Measurements from ENCODE around the gene ACTL6B. TPM values are rescaled to one million over a fixed set of nuclear protein-coding genes. Genes with fewer than 3 reads are reported as not detected.
A peak's percentile ranks its signal among the peaks of the same experiment; 100 is the strongest.

Gene ACTL6B
- total and polyA plus RNA-seq, 9 of the 15 experiments (the other 6 are each of a cell fraction or from before 2014, with no cell fraction given), result not detected

DNA sequence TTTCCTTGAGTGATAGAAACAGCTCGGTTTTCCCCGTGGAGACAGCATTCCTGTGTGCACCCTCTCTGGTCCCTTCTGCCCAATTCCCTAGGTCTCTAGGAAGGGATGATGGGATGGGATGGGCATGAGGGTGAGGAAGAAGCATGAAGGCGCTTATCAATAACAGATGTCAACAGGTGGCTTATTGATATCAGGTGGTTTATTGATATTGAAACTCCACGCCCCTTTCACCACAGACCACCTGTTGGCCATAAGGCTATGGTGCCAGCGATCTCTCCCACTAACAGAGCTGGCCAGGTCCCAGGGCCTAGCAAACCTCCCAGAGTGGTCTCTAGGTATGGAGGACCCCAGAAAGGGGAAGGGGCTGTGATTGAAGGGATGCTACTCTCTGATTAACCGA lies 36.0 kb downstream of the ACTL6B start:
- no TSS peak for BruUV-seq (replicated peaks)
- no peak overlapping the region for H3K9ac ChIP-seq (ENCODE audit: insufficient read depth in 1 of 2, low read depth in 2 of 2, low read length in 2 of 2)
- intact Hi-C loops (cut with micrococcal nuclease) (no loop called here), in situ Hi-C loops (cut with MboI) (no loop called here)
- ATAC-seq (no peak), DNase-seq (ENCODE audit: extremely low read depth in 1 of 4, low spot score in 3 of 4) (no peak), FAIRE-seq (no peak)
- H3K27me3 ChIP-seq (ENCODE audit: control insufficient read depth in 2 of 2, insufficient read depth in 2 of 2, low read length in 2 of 2), result no peaks in the 10 kb centered on the region
- H4K20me1 ChIP-seq (replicated peaks; ENCODE audit: control insufficient read depth, insufficient read depth, low read length), result no peaks in the 10 kb centered on the region
- H3K4me2 ChIP-seq (ENCODE audit: insufficient read depth, low read length), result no peak overlapping the region
- H3K79me2 ChIP-seq (ENCODE audit: control insufficient read depth, insufficient read depth, low read length), result no peaks in the 10 kb centered on the region
- ChIA-PET POLR2A (interaction anchor here (0.6 to 7.0 kb wide), 5 partner anchors 6 to 1623 kb away, joined by 3 to 54 read pairs (median 4); partner anchors contain the start of gene MOSPD3), CTCF (ENCODE audit: low intra/inter-chr PET ratio) (no interaction called here)
- 79% methylated on average over 6 of the region's 6 CpGs for WGBS (ENCODE audit: insufficient coverage, low coverage, missing lambda C conversion rate)
- H3K9me1 ChIP-seq (ENCODE audit: control insufficient read depth, insufficient read depth, low read length), result no peaks in the 10 kb centered on the region
- peaks cover 23% of the 10 kb centered on the region; the same call in 2 of the 3 replicates for H3K36me3 ChIP-seq (ENCODE audit: control insufficient read depth, insufficient read depth, low read length)
- H3K27ac ChIP-seq (ENCODE audit: extremely low read depth, low read depth, low read length), result no peak overlapping the region
- peaks cover 10 to 16% of the 10 kb centered on the region in 2 experiments; a peak in 4 of 5 replicates for H3K4me1 ChIP-seq (replicated peaks in 1 of 2; ENCODE audit: control insufficient read depth in 2 of 2, insufficient read depth in 2 of 2, low read length in 2 of 2)
- no peak overlapping the region for H2AFZ ChIP-seq (ENCODE audit: low read depth, low read length)
- no peaks in the 10 kb centered on the region for H3K9me3 ChIP-seq (replicated peaks; ENCODE audit: control insufficient read depth, insufficient read depth, low read depth, low read length)
- H3K4me3 ChIP-seq, result no peak overlapping the region
- TF ChIP-seq, protein P1, sequence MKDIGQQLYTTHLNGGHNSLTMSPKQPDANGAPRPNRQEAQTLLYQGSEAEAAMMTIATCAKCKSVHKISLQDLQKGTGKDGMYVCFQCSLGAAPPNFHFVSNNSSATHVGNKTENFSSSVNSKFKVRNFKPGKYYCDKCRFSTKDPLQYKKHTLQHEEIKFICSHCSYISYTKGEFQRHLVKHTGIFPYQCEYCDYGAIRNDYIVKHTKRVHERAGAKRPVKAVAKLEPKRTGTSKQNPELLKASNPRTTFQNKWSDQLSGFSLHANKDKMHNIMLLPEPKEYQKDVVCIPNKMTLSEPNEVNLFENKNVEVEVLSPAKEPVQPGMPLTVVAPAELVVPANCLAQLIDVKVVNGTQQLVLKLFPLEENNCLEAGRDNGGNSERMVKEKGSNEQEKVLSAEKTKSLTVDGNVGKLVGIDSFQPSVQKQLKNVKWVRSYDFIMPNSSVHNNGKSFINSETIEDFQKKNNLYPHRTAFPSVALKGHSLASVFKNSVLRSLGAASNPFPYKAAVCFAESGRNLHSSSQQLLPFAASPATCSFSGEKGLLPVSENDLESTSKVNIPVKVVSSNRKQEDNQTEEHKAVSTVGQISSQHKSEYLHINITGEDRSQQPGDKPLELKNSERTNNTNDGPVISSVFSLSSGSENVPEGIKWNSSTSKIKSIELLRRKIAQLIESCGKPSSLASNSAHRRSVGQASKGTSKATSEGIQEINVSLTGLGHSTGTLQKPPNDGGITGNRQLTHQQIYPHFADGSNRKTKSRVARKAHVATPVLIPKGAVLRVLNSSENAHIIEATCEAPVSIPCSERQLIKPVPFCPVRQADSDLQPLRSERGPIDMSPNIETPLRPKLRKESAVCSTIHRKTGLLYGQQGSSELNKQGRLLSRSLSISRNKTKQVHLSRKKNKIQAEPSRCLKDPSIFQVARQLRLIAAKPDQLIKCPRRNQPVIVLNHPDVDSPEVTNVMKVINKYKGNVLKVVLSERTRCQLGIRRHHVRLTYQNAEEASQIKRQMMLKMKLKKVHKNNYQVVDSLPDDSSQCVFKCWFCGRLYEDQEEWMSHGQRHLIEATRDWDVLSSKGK (CRISPR knock-in tag; IDR thresholded peaks at IDR 0.05), result no peak
- no peak for TF ChIP-seq FOXJ2 (tag; IDR thresholded peaks at IDR 0.05)
- TF ChIP-seq ZNF274 (IDR thresholded peaks at IDR 0.05; ENCODE audit: borderline replicate concordance, low read depth, low read length), result no peak
- TF ChIP-seq, protein P2, sequence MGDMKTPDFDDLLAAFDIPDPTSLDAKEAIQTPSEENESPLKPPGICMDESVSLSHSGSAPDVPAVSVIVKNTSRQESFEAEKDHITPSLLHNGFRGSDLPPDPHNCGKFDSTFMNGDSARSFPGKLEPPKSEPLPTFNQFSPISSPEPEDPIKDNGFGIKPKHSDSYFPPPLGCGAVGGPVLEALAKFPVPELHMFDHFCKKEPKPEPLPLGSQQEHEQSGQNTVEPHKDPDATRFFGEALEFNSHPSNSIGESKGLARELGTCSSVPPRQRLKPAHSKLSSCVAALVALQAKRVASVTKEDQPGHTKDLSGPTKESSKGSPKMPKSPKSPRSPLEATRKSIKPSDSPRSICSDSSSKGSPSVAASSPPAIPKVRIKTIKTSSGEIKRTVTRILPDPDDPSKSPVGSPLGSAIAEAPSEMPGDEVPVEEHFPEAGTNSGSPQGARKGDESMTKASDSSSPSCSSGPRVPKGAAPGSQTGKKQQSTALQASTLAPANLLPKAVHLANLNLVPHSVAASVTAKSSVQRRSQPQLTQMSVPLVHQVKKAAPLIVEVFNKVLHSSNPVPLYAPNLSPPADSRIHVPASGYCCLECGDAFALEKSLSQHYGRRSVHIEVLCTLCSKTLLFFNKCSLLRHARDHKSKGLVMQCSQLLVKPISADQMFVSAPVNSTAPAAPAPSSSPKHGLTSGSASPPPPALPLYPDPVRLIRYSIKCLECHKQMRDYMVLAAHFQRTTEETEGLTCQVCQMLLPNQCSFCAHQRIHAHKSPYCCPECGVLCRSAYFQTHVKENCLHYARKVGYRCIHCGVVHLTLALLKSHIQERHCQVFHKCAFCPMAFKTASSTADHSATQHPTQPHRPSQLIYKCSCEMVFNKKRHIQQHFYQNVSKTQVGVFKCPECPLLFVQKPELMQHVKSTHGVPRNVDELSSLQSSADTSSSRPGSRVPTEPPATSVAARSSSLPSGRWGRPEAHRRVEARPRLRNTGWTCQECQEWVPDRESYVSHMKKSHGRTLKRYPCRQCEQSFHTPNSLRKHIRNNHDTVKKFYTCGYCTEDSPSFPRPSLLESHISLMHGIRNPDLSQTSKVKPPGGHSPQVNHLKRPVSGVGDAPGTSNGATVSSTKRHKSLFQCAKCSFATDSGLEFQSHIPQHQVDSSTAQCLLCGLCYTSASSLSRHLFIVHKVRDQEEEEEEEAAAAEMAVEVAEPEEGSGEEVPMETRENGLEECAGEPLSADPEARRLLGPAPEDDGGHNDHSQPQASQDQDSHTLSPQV (IDR thresholded peaks at IDR 0.05), result no peak
- no peak for TF ChIP-seq TSC22D4 (tag; IDR thresholded peaks at IDR 0.05)
- TF ChIP-seq, protein P3, sequence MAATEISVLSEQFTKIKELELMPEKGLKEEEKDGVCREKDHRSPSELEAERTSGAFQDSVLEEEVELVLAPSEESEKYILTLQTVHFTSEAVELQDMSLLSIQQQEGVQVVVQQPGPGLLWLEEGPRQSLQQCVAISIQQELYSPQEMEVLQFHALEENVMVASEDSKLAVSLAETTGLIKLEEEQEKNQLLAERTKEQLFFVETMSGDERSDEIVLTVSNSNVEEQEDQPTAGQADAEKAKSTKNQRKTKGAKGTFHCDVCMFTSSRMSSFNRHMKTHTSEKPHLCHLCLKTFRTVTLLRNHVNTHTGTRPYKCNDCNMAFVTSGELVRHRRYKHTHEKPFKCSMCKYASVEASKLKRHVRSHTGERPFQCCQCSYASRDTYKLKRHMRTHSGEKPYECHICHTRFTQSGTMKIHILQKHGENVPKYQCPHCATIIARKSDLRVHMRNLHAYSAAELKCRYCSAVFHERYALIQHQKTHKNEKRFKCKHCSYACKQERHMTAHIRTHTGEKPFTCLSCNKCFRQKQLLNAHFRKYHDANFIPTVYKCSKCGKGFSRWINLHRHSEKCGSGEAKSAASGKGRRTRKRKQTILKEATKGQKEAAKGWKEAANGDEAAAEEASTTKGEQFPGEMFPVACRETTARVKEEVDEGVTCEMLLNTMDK (IDR thresholded peaks at IDR 0.05; ENCODE audit: borderline replicate concordance, insufficient read depth, low read depth, low read length, poor library complexity, severe bottlenecking), result no peak
- no peak for TF ChIP-seq HEY1 (CRISPR knock-in tag; IDR thresholded peaks at IDR 0.05; ENCODE audit: borderline replicate concordance)
- no peak for TF ChIP-seq ARID2 (IDR thresholded peaks at IDR 0.05)
- TF ChIP-seq POLR2A (conservative IDR thresholded peaks at IDR 0.05), result peak; percentile 37; the same call in 1 of the 2 replicates
- no peak for TF ChIP-seq BRF1 (IDR thresholded peaks at IDR 0.05; ENCODE audit: borderline replicate concordance, extremely low read depth, insufficient read length)
- TF ChIP-seq, protein P4, sequence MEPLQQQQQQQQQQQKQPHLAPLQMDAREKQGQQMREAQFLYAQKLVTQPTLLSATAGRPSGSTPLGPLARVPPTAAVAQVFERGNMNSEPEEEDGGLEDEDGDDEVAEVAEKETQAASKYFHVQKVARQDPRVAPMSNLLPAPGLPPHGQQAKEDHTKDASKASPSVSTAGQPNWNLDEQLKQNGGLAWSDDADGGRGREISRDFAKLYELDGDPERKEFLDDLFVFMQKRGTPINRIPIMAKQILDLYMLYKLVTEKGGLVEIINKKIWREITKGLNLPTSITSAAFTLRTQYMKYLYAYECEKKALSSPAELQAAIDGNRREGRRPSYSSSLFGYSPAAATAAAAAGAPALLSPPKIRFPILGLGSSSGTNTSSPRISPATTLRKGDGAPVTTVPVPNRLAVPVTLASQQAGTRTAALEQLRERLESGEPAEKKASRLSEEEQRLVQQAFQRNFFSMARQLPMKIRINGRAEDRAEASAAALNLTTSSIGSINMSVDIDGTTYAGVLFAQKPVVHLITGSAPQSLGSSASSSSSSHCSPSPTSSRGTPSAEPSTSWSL (CRISPR knock-in tag; IDR thresholded peaks at IDR 0.05; ENCODE audit: borderline replicate concordance), result no peak

Data from K562 (cell line).